Heart right ventricle (tissue), 16 donors: ENCODE data around the gene MX2. TPM values are rescaled to one million over a fixed set of nuclear protein-coding genes. Genes with fewer than 3 reads are reported as not detected.
"Not testable (repeated sequence)": the region's sequence is repeated elsewhere in the genome, so short reads cannot be mapped to it uniquely, and the experiment has no call there.

Experiments
- ATAC-seq, 8 donors: fragments of 200-7000 bp; cut with Tn5 transposase; one replicate each; pipeline ENCODE4 v1.9.1; 2020; ENCODE audit warnings: mild to moderate bottlenecking in 8 of 8, moderate library complexity in 8 of 8, moderate number of reproducible peaks in 1 of 8
- DNase-seq, 2 donors: peaks; one replicate each; pipeline ENCODE4 v3.0.0-alpha.2; 2020
- H3K27ac ChIP-seq, 10 donors: fragments of 200-600 bp; sonication (generic) in 2 of 10; one replicate each; pipeline versions ENCODE4 v1.5.0 to v1.8.0; 2020 to 2022; ENCODE audit warnings: mild to moderate bottlenecking in 3 of 10
- H3K27me3 ChIP-seq, 7 donors: fragments of 200-600 bp; one replicate each; pipeline ENCODE4 v1.8.0; 2021 to 2022; ENCODE audit warnings: mild to moderate bottlenecking in 2 of 7
- H3K36me3 ChIP-seq, 9 donors: fragments of 200-600 bp; sonication (generic) in 1 of 9; one replicate each; pipeline versions ENCODE4 v1.5.0 to v1.8.0; 2020 to 2022; ENCODE audit warnings: mild to moderate bottlenecking in 2 of 9
- H3K4me1 ChIP-seq, 9 donors: fragments of 200-600 bp; sonication (generic) in 1 of 9; one replicate each; pipeline versions ENCODE4 v1.5.0 to v1.8.0; 2020 to 2022; ENCODE audit warnings: mild to moderate bottlenecking in 4 of 9
- H3K4me3 ChIP-seq, 10 donors: fragments of 200-600 bp; sonication (generic) in 2 of 10; one replicate each; pipeline versions ENCODE4 v1.5.0 to v1.8.0; 2020 to 2022; ENCODE audit warnings: mild to moderate bottlenecking in 7 of 10, moderate library complexity in 2 of 10
- H3K9me3 ChIP-seq, 11 donors: fragments of 200-600 bp in 10 of 11; sonication (generic) in 2 of 11; one replicate each; pipeline versions ENCODE4 v1.5.0 to v1.8.0; 2013 to 2022; ENCODE audit warnings: mild to moderate bottlenecking in 2 of 11, control low read depth in 1 of 11, moderate library complexity in 1 of 11
- WGBS, 2 donors: extraction: QIAGEN DNeasy Blood & Tissue Kit; methylation state at CpG; one replicate each; pipeline ENCODE4 v1.1.7; 2013; ENCODE audit warnings: inconsistent platforms in 1 of 2; 5-methylcytosine and 5-hydroxymethylcytosine counted together
- intact Hi-C, 10 donors: fragments of 100-400 bp; cut with DNase I; formaldehyde crosslinking; loops; one replicate each; pipeline versions ENCODE4 v1.11.1 to v1.14.2; 2022
- polyA plus RNA-seq, 2 donors: library from polyadenylated mRNA; stranded (reverse); fragments of 200-250 nt; gene quantifications; one replicate each; pipeline ENCODE4 v1.2.3, GENCODE V29; 2013
- total RNA-seq, 10 donors: library from RNA; stranded (reverse); fragmentation: NEBNext Ultra II Directional in 3 of 10; extraction: Animal tissue kit (Norgen Biotek cat#: 25700) in 3 of 10; gene quantifications; one replicate each; pipeline versions ENCODE4 v1.2.1 to v1.2.4, GENCODE V29; 2021 to 2023
- TF ChIP-seq, protein P1 (sequence below), 9 donors: fragments of 200-600 bp; sonication (generic) in 2 of 9; IDR thresholded peaks; one replicate each; pipeline versions ENCODE4 v1.5.0 to v1.8.0; 2021 to 2022; ENCODE audit warnings: antibody characterized with exemption in 9 of 9, mild to moderate bottlenecking in 5 of 9, moderate library complexity in 1 of 9
- donor health status: Arrhythmogenic right ventricular cardiomyopathy.
- donor health status: ischemic (EF 13 %, LVEDD 7.1; RV severe dilation, severe dysfunction).
- donor health status: healthy with polysubstance abuse.
- donor health status: DM: no; HTN: yes; CAD: no.
- donor health status: DM: no; HTN: no; CAD: no.
- donor health status: ischemic (EF 25% LVEDD 6.9; RV normal size, moderate dysfunction).
- donor health status: ischemic (EF 25% LVEDD 5.7; RV mildly dilated, moderate dysfunction).
- donor health status: healthy.
- donor health status: DM: yes; HTN: yes; CAD: no.
- donor health status: Ischemic cardiomyopathy.
- donor health status: ischemic (EF 35%, LVEDD 5.7; RV mildly dilated, moderate dysfunction).
- donor health status: nonischemic (EF 11% LVEDD 7.7; RV severe dilation, severe dysfunction).
- donor health status: DM: yes; HTN: yes; CAD: no.
- donor health status: PGD.
- donor health status: ischemic (EF 29% LVEDD 5.4; RV normal size, mild dysfunction).
- donor health status: nonischemic (EF 23%, LVEDD 6.1; RV moderate dilation, normal function).

MX2 gene
- total and polyA plus RNA-seq, 12 donors: 3.0 to 22.9 (median 6.6) TPM

DNA sequence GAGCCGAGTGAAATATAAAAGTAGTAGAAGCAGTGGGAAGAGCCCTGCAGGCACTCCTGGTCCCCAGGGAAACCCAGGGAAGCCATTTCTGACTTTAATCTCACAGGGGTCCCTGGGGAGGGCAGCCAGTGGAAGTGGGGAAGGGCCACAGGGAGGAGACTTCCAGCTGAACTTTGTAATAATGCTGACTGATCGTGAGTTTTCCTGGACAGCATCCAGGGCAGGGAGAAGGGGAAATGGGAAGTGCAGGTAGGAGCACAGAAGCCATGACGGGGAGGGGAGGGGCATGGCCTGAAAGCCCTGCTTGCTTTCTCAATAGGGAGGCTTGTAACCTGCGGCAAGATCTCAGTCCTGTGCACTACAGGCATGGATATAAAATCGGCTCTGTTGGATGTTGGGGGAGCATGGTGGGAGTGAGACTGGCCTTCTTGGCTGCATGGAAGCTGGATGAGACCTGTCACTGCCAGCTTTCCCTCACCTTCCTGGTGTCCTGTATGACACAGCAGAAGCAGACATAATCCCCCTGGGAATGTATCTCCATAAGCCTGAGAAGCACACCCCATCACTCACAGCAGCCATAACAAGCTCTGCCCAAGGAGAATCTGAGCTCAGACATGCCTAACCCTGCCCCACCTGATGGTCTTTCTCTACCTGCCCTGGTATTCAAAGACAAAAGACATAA is 49.1 kb downstream of the MX2 start:
- peak in 6 of 8 donors; percentile 39 to 54 (median 44) for ATAC-seq

DNA sequence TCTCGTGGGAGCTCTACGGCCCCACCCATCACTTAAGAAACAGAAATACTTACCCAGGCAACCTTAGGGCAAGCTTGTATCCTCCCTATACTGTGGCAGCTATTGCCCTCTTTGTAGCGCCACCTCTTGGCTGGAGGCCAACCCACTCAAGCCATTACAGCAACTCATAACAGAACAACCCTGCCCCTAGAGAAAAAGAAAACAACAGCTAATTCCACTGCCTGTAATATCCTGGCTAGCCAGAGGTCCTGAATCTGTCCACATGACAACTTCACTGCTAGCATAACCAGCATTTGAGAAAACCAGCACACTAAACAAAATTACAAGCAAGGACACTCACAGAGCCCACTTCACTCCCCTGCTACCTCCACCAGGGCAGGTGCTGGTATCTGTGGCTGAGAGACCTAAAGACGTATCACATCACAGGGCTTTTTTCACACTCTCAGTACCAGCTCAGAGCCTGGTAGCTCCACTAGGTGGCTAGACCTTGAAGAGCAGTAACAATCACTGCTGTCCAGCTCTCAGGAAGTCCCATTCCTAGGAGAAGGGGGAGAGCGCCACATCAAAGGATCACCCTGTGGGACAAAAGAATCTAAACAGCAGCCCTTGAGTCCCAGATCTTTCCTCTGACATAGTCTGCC is 49.7 kb downstream of the MX2 start:
- H3K36me3 ChIP-seq: peaks cover 0 to 40% (median 25%) of the 10 kb centered on the region in 9 donors
- WGBS, 2 donors: 74 to 77% methylated on average over 5 of the region's 5 CpGs
- no peaks in the 10 kb centered on the region for H3K27me3 ChIP-seq
- TF ChIP-seq, protein P1, sequence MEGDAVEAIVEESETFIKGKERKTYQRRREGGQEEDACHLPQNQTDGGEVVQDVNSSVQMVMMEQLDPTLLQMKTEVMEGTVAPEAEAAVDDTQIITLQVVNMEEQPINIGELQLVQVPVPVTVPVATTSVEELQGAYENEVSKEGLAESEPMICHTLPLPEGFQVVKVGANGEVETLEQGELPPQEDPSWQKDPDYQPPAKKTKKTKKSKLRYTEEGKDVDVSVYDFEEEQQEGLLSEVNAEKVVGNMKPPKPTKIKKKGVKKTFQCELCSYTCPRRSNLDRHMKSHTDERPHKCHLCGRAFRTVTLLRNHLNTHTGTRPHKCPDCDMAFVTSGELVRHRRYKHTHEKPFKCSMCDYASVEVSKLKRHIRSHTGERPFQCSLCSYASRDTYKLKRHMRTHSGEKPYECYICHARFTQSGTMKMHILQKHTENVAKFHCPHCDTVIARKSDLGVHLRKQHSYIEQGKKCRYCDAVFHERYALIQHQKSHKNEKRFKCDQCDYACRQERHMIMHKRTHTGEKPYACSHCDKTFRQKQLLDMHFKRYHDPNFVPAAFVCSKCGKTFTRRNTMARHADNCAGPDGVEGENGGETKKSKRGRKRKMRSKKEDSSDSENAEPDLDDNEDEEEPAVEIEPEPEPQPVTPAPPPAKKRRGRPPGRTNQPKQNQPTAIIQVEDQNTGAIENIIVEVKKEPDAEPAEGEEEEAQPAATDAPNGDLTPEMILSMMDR (IDR thresholded peaks at IDR 0.05): peak in 4 of 9 donors; percentile 19 to 36 (median 28)
- peak overlapping the region in 2 of 10 donors; percentile 7 to 8 for H3K27ac ChIP-seq
- peak in 1 of 2 donors; percentile 43 for DNase-seq
- peak in 4 of 8 donors; percentile 38 to 70 (median 56) for ATAC-seq
- no peak overlapping the region for H3K4me3 ChIP-seq
- peaks cover 0 to 11% (median 0%) of the 10 kb centered on the region in 9 donors for H3K4me1 ChIP-seq
- peaks cover 0 to 33% (median 0%) of the 10 kb centered on the region in 11 donors for H3K9me3 ChIP-seq
- intact Hi-C loops: no loop called here

More for the DNA sequence above, 49.1 kb downstream of the MX2 start:
- Histone ChIP-seq H3K27me3 (no peaks in the 10 kb centered on the region), H3K4me1 (peaks cover 0 to 11% (median 0%) of the 10 kb centered on the region in 9 donors), H3K9me3 (peaks cover 0 to 33% (median 0%) of the 10 kb centered on the region in 11 donors), H3K4me3 (no peak overlapping the region), H3K36me3 (peaks cover 0 to 46% (median 26%) of the 10 kb centered on the region in 9 donors), H3K27ac (peak overlapping the region in 1 of 10 donors; percentile 3)
- intact Hi-C loops: no loop called here
- no peak for DNase-seq
- TF ChIP-seq, protein P1 (IDR thresholded peaks at IDR 0.05): no peak
- 58 to 77% methylated on average over 5 of the region's 5 CpGs for WGBS, 2 donors

DNA sequence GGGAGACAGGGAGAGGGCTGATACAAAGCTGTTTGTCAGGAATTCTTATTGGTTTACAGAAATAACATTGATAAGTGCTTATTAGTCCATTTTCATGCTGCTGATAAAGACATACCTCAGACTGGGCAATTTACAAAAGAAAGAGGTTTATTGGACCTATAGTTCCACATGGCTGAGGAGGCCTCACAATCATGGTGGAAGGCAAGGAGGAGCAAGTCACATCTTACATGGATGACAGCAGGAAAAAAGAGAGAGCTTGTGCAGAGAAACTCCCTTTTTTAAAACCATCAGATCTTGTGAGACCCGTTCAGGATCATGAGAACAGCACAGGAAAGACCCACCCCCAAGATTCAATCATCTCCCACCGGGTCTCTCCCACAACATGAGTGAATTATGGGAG is 55.7 kb downstream of the MX2 start:
- H3K27ac ChIP-seq, H3K27me3 ChIP-seq, DNase-seq, H3K4me3 ChIP-seq, intact Hi-C loops, ATAC-seq, H3K36me3 ChIP-seq: not testable (repeated sequence)
- peaks cover 0 to 26% (median 16%) of the 10 kb centered on the region in 9 donors for H3K4me1 ChIP-seq
- WGBS, 2 donors: 83 to 86% methylated on average over 2 of the region's 2 CpGs
- H3K9me3 ChIP-seq: peaks cover 0 to 17% (median 0%) of the 10 kb centered on the region in 11 donors

DNA sequence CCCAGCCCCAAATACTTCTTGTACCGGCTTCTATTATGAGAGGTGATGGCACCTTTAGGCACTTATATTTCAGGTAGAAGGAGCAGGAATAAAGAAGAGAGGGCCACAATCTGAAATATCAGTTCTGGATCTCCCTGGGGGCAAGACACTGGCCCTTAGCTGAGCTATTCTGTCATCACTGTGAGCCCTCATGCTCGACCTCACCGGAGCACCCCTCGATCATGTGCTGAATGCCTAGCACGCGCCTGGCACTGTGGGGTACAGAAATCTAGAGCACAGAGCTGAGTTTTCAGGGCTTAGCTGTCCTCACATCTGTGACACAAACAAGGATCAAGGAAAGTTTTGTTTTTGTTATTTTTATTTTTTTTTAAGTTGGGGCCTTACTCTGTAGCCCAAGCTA is 56.6 kb downstream of the MX2 start:
- DNase-seq (no peak), ATAC-seq (no peak)
- H3K36me3 ChIP-seq: no peaks in the 10 kb centered on the region
- WGBS, 2 donors: 92 to 95% methylated on average over 6 of the region's 6 CpGs
- peak overlapping the region in 2 of 10 donors; percentile 91 to 99 for H3K27ac ChIP-seq
- peaks cover 0 to 11% (median 0%) of the 10 kb centered on the region in 11 donors for H3K9me3 ChIP-seq
- H3K4me1 ChIP-seq: peaks cover 0 to 26% (median 16%) of the 10 kb centered on the region in 9 donors
- intact Hi-C loops: no loop called here
- TF ChIP-seq, protein P1 (IDR thresholded peaks at IDR 0.05): no peak
- no peak overlapping the region for H3K4me3 ChIP-seq
- no peaks in the 10 kb centered on the region for H3K27me3 ChIP-seq
